Activated CD4-positive, CD25-positive, alpha-beta regulatory T cell treated with anti-CD3 and anti-CD28 coated beads, Interleukin-2, amount 50 U/mL, for 24 hours (primary cell): ENCODE measurements around the gene CCSER1.
"Not testable (repeated sequence)": the region's sequence is repeated elsewhere in the genome, so short reads cannot be mapped to it uniquely, and the experiment has no call there.

ENCODE experiments used
- ATAC-seq, 2 donors: fragments of 150-1000 bp; cut with Tn5 transposase; one replicate each; pipeline ENCODE4 v1.10.0; 2021; ENCODE audit warnings: mild to moderate bottlenecking in 1 of 2, moderate library complexity in 1 of 2

Gene CCSER1

DNA sequence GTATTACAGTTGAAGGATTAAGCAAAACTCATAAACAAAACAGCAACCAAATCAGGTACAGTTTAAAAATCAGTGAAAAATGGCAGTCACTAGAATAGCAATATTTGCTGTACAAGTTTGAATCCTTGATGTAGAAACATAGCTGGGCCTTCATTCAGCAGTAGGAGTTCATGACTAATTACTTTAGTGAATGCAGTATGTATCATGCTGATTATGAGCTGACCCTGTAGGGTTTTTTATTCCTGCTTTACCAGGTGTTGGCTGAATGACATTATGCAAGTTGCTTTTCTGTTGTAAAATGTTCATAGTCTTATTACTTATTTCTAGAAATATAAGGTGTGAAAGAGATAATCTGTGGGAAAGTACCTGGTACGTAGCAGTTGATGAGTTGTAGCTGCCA is 179.6 kb downstream of the CCSER1 start:
- no peak for ATAC-seq

DNA sequence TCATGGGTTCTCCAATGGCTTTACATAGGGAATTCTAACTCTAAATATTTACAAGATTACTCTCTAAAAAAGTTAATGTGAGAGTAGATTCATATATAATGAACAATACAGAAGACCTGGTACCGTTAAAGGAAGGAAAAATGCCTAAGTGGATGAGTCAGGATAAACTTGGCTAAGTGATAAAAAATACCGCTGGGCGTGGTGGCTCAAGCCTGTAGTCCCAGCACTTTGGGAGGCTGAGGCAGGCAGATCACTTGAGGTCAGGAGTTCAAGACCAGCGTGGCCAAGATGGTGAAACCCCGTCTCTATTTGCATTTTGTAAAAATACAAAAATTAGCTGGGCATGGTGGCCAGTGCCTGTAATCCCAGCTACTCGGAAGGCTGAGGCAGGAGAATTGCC is 189.9 kb downstream of the CCSER1 start:
- not testable (repeated sequence) for ATAC-seq

DNA sequence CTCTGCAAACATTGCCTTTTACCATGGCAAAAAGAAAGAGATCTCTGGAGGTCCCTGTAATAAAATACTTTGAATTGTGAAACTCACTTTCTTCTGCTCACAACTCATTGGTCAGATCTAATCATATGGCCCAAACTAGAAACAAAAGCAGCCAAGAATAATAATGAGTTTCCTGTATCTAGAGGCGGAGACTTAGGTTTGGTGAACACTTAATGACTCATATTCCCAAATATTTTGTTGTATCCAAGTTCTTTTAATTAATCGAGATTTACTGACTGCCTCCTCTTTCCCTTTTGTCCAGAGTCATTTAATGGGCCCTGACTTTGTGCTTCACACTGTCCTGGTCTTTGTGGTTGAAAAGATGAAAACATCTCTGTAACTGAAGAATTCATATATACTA is 190.6 kb downstream of the CCSER1 start:
- no peak for ATAC-seq

DNA sequence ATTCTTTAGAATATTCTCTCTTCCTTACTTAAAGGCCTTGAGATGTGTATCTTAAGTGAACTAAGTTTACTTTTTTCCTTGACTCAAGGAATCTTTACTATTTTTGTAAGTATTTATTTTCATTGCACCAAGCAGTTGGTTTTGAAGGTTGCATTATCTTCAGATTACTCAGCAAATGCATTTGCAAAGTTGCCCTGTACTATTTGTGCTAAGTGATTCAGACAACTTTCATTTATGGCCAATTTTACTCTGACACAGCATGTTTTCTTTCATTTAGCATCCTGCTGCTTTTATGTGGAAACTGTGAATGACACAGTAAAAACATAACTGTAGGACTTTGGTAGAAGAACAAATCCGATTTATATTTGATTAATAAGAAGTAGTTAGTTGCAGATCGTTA is 191.0 kb downstream of the CCSER1 start:
- ATAC-seq, result no peak

DNA sequence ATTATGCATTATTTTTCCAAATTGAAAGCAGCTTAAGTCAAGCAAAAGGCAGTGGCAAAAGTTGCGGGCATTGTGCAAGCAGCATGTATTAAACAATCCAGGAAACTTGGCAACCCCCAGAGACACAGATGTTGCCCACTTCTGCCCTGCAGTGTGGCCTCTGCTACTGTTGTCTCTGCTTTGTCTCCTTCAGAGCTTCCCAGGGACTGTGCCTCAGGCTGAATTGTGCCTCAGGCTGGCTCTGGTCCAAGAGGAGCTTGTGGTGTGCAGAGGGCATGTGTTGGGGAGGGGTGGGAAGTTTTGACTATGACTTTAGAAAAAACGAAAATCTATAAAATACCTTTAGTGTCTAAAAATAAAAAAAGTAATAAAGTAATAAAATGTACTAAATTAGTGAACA is 201.4 kb downstream of the CCSER1 start:
- ATAC-seq, result no peak

GRCh38 chr4:90330546-90330945 is 203.4 kb downstream of the CCSER1 start:
- no peak for ATAC-seq

DNA sequence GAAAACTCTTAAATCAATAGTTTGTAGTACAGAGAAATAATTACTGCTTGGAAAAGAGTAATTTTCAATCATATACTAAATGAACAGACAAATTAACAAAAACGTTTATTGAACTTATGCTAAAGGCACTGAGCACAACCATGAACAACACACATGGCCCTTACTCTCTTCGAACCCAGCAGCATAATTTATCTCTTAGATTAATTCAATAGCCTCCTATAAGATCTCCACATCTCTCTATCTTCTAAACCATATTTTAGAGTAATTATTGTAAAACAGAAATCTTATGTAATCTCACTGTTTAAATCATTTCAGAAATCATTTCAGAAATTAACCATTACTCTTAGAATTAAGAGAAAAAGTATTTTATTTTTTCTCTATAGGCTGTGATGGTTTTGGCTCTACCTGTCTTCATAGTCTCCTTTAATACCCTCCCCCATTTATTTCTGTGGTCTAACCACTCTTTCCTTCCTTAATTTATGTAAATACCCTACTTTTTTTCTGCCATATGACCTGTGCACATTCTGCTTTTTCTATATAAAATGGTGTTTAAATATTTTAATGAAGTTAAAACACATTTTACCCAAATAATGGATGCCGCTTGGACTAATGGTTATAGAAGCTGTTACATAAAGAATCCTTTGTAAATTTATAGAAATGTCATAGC is 218.5 kb downstream of the CCSER1 start:
- no peak for ATAC-seq

DNA sequence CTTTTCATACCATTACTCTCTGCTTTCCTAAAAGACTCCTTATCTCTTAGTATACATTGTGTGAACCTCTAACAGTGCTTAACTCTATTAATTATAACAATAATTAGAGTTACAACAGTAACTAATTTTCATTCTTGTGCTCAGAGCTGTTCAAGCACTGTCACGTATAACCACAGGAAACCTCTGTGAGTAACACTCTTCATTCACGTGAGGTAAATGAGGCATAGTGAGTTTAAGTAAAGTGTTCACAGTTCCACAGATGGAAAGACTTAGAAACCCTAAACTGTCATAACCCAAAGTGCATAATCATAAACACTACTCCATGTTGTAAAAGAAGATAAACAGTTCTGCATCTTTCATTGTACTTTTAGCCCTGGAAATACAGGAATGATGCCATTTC is 222.4 kb downstream of the CCSER1 start:
- ATAC-seq, result no peak

GRCh38 chr4:90357117-90357710 is 230.0 kb downstream of the CCSER1 start:
- ATAC-seq, result no peak

GRCh38 chr4:90375081-90375480 is 247.9 kb downstream of the CCSER1 start:
- ATAC-seq, result no peak

GRCh38 chr4:90393215-90393614 is 266.0 kb downstream of the CCSER1 start:
- ATAC-seq, result no peak

DNA sequence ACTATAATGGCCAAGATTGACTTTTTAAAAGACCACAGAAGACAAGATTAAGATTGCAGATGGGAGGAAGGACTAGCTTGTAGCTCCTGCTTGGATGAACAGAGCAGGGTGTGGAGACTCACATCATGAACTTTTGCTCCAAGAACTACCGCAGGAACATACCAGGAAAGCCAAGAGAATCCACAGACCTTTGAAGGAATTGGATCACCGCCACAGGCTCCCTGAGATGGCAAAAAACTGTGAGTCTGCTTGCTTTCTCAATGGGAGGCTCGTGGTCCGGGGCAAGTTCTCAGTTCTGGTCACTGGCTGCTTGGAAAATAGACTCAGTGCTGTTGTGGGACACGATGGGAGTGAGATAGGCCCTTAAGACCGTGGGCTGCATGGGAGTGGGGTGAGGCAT is 276.6 kb downstream of the CCSER1 start:
- ATAC-seq, result no peak

- not testable (repeated sequence) for ATAC-seq
Measured at GRCh38 chr4:90407897-90408296, 280.7 kb downstream of the CCSER1 start.

GRCh38 chr4:90412786-90413185 is 285.6 kb downstream of the CCSER1 start:
- not testable (repeated sequence) for ATAC-seq

DNA sequence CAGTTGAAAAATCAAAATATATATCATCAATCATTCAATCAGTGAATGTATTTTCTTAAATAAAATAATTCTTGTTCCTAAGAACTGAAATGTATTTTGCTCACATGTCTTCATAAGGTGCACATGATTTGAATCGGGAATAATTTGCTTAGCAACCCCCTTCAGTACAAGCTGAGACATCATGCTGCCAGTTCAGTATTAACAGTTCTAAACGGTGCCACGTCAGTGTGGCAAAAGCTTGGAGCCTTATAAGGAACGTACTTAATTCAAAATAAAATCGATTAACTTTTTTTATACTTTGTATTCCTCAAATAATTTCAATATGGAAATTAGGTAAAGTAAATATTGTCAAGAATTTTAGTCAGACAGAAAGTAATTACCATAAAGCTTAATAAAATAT is 287.9 kb downstream of the CCSER1 start:
- ATAC-seq, result no peak

- no peak for ATAC-seq
Measured at GRCh38 chr4:90419124-90419711, 292.0 kb downstream of the CCSER1 start.

DNA sequence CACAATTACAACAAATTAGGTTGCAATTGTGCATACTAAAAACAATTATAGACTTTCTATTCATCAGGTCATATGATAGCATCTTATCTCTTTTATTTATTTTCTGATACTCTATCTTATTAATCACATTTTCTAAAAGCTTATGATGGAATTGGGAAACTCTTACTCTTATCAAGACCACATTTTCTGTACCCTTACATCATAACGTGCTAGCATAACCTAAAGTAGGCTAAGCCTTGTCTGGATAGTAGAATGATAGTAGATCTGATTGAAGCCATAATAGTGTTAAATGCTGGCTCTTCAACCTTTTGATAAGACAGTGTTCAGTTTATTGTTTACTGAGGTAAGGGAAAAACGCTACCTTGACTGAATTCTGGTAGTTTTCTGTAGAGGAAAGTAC is 294.0 kb downstream of the CCSER1 start:
- no peak for ATAC-seq

GRCh38 chr4:90425893-90426292 is 298.7 kb downstream of the CCSER1 start:
- no peak for ATAC-seq

GRCh38 chr4:90438522-90438921 is 311.3 kb downstream of the CCSER1 start:
- no peak for ATAC-seq

DNA sequence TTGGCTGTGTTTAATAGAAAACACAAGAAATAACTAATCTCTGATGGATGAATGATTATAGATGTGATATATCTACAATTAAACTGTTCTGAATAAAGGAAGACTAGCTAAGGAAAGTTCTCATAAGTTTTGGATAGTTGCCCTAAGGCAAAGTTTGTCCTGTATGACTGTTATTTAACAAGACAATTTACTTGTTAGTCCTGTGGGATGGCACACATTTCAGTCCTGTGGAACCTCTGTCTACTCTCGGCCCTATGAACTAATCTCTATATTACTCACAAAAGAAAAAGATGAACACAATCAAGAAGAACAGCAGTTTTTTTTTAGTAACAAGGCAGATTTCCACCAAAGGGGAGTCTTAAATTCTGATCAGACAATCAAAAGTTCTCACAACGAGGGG is 314.6 kb downstream of the CCSER1 start:
- no peak for ATAC-seq

- no peak for ATAC-seq
Measured at GRCh38 chr4:90442619-90443018, 315.4 kb downstream of the CCSER1 start.

GRCh38 chr4:90443231-90443630 is 316.0 kb downstream of the CCSER1 start:
- ATAC-seq, result no peak

DNA sequence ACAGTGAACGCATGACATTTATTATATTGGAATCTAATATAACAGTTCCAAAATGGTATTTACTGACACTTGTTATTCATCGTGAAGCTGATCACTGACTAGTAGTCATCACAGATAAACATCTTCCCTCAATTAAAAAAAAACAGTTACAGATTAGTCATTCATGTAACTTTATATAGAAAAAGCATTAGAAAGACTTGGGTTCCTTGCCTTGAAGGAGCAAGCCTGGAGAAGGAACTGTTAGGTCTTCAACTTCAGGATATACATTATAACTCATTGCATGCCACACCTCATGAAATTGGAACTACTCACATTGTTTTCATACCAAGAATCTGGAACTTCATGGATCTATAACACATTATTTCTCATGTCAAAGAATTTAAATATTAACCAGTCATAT is 317.7 kb downstream of the CCSER1 start:
- no peak for ATAC-seq

DNA sequence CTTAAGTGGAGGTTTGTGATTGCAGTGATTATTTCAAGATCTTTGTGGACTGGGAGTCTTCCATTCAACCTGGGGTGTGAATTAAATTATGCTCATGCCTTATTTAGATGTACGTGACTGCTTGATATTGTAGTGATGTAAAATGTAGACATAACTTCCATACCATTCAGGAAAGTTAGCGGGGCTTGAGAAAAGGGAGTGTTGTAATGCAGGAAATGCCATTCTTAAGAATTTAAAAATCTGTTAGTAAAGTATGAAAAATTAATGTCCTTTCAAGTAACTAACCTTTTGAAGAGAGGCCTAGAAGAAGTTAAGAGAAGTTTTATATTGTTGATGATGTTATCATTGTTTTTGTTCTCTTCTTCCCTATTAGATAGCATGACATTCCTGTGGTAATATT is 318.2 kb downstream of the CCSER1 start:
- no peak for ATAC-seq

GRCh38 chr4:90449626-90450025 is 322.4 kb downstream of the CCSER1 start:
- no peak for ATAC-seq
